Neural progenitor cell (in vitro differentiated cells): ENCODE results near the gene RBKS.

Experiments used
- EZH2 ChIP-seq: fragments of 200-600 bp; sonication (generic); IDR thresholded peaks from 2 replicates; pipeline ENCODE4 v1.6.1; 2017; ENCODE audit warnings: antibody characterized with exemption, mild to moderate bottlenecking, moderate library complexity
- TF ChIP-seq, protein P1 (sequence below): fragments of 200-600 bp; sonication (generic); IDR thresholded peaks from 2 replicates; pipeline ENCODE4 v1.5.1; 2017; ENCODE audit warnings: antibody characterized with exemption, mild to moderate bottlenecking

DNA sequence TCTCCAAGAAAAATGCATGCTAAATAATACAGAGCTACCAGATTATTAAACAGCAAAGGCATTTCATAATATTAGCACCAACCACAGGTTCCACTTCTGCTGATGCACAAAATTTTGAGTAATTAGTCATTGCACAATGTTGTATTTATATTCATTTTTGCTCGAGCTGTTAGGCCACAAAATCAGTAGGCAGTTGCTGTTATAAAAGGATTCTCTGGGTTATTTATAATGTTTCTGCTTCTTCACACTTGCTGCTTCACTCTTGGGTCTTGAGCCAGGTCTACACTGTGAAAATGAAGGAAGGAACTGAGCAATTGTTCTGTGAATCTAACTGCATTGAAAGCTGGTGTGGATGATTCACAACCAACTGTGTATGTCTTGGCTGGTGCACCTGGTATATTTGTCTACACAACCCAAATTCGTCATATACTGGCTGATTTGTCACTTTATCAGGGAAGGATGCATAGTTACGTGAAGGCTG lies 80.4 kb downstream of the RBKS start:
- TF ChIP-seq, protein P1, sequence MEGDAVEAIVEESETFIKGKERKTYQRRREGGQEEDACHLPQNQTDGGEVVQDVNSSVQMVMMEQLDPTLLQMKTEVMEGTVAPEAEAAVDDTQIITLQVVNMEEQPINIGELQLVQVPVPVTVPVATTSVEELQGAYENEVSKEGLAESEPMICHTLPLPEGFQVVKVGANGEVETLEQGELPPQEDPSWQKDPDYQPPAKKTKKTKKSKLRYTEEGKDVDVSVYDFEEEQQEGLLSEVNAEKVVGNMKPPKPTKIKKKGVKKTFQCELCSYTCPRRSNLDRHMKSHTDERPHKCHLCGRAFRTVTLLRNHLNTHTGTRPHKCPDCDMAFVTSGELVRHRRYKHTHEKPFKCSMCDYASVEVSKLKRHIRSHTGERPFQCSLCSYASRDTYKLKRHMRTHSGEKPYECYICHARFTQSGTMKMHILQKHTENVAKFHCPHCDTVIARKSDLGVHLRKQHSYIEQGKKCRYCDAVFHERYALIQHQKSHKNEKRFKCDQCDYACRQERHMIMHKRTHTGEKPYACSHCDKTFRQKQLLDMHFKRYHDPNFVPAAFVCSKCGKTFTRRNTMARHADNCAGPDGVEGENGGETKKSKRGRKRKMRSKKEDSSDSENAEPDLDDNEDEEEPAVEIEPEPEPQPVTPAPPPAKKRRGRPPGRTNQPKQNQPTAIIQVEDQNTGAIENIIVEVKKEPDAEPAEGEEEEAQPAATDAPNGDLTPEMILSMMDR: no peak
- TF ChIP-seq EZH2: no peak
